Measurements from ENCODE around the gene GOT2. TPM values are rescaled to one million over a fixed set of nuclear protein-coding genes. Genes with fewer than 3 reads are reported as not detected.
"Not testable (repeated sequence)": the region's sequence is repeated elsewhere in the genome, so short reads cannot be mapped to it uniquely, and the experiment has no call there.

The GOT2 gene
- 181 and 188 TPM in 2 replicates for polyA plus RNA-seq (2014; cell fraction: cytosol; rRNA removed)
- 110 and 127 TPM in 2 replicates for polyA plus RNA-seq (2014; cell fraction: nucleus; rRNA removed)

DNA sequence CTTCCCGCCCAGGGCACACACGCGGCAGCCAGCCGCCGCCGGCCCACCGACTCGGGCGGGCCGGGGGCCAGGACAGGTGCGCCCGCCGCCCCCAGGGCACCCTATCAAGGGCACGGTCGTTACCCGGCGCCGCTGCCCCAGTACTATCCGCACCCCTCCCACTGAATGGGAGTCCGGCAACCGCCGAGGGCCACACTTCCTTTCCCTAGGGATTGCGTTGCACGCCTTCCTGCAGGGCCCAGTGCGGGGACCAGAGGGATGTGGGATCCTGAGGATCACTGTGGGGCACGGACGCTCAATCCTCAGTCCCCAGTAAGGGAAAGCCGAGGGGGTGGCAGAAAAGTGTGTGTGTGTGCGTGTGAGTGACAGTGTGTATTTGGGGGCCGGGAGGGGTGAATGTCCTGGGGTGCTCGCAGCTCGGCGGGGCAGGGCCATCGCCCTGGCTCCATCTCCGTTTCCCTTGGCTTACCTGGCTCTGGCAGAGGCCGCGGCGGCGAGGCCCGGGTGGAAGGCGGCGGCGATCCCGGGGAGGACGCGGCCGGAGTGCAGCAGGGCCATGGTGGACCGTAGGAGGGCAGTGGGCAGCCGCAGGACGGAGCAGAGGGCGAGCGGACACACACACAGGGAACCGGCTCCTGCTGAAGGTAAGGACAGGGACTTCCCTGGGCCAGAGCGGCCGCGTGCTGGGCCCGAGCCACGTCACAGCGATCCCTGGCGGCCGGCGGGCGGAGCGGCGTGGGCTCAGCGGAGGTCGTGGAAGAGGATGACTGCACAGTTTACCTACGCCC, at the start of gene GOT2:
Gene GOT2 (minus strand): TSS at position 646 of the 788 bp plus-strand sequence. CDS start 88 bp downstream, at position 558.
- DNase-seq (ENCODE audit: low spot score): peak; percentile 92

DNA sequence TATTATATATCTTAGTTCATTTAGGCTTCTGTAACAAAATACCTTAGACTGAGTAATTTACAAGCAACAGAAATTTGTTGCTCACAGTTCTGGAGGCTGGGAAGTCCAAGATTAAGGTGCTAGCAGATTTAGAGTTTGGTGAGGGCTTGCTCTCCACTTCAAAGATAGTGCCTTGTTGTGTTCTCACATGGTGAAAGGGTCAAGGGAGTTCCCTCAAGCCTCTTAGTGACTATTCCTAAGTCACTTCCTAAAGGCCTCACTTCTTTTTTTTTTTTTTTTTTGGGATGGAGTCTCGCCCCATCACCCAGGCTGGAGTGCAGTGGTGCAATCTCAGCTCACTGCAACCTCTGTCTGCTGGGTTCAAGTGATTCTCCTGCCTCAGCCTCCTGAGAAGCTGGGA, 45.2 kb upstream of the GOT2 start:
- not testable (repeated sequence) for DNase-seq (ENCODE audit: low spot score)

DNA sequence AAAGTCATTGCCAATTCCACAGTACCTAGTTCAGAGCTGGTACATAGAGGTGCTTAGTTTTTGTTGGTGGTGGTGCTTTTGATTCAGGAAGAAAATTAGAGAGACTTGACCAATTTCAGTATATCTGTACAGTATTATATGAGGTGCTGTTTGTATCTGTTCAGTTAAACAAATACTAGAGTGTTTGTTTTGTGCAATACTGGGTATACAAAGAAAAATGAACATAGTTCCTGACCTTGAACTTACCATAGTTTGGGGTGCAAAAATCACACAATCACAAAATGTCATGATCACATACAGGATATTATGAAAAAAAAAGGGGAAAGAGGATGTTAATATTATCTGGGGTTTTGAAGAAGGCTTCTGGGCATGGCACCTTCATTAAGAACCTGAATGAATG, 39.8 kb upstream of the GOT2 start:
- DNase-seq (ENCODE audit: low spot score): no peak

DNA sequence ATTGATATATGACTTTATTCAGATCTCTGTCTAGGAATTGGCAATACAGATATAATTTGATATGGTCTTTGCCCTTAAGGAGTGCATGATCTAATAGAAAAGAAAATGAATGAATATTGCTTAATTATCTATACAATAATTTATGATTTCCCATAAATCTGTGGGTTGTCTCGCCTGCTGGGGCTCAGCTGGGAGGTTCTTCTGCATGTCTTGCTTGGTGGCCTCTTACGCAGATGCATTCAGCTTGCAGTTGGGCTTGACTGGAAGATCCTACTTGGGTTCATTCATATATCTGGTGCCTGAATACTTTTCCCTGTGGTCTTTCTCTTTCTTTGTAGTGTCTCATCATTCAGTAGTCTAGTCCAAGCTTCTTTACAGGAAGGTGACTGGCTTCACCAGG, 34.0 kb upstream of the GOT2 start:
- DNase-seq (ENCODE audit: low spot score): no peak

DNA sequence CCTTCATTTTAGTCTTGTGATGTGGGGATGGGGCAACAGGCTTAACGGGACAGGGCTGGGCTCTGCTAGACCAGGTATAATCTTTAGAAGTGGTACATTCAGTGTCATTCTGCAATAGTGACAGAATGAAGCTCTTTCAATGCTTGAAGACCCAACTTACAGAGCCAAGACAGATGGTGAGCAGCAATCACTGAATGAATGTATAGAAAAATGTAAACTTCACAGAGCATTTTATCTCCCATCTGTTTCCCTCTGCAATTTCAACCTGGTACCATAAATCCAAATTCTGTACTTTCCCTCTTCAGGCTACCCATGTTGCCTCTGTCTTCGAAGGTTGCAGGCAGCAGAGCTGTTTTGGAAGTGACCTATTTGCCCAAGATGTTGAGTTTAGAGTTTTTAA, 33.5 kb upstream of the GOT2 start:
- DNase-seq (ENCODE audit: low spot score): no peak

DNA sequence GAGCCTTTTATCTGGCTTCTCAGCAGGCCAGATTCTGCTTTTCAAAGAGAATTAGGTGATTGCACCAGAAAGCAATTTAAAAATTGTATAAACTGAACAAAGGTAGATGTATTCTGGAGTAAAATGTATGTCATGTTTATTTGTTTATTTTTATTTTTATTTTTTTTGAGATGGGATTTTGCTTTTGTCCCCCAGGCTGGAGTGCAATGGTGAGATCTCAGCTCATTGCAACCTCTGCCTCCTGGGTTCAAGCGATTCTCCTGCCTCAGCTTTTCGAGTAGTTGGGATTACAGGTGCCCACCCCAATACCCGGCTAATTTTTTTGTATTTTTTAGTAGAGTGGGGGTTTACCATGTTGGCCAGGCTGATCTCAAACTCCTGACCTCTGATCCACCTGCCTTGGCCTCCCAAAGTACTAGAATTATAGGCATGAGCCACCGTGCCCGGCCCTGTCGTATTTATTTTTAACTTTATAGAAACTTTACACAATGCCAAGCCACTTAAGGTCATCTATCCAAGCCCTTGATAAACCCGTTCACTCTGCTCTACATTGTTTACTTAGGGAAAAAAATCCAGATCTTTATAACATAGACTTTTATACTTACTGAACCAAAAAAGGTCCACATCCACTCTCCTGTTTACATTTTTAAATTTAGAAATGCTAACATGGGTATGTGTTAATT, 22.7 kb upstream of the GOT2 start:
- no peak for DNase-seq (ENCODE audit: low spot score)

DNA sequence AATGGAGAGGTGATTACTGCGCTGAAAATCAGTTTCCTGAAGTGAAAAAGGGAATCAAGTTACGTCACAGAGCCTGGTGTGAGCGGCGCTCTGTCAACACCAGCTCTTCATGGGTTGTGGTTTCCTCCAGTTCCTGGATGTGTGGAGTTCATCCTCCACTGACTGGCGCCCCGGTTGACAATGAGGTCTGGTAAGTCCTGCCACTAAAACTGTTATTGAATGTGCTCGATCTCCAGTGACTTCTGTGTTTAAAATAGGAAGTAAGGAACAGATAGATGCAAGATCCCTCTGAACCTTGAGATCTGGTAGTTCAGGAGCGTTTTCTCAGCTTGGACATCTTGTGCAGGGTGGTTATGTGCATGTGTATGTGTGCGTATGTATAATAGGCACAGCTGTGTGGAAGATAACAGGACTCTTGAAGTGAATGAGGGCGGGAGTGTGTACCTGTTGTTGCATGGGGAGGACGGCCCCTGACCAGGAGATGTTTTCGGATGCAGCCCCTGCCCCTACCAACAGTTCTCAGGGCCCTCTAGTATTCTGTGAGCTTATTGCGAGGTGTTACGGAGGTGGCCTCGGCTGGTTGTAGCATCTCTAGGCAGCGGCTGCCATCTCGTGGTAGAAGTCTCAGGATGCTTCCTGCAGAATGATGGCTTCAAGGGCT, 22.0 kb upstream of the GOT2 start:
- peak; percentile 85 for DNase-seq (ENCODE audit: low spot score)

DNA sequence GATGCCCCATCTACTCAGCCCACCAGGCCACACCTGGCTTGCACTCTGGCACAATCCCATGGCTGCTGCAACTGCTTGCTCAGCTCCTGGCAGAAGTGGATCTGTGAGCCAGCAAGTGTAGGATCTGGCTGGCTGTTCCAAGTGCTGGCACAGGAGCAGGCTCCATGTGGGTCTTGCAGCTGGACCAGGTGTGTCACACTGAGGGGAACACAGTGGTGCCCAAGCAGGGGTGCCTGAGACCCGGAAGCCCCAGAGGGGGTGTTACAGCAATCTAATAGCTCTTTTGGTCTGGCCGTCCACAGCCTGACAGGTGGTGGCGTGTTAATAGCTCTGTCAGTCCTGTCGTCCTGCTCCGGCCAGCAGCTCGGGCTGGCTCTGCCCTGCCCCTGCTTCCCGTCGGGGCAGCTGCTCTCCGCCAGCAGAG, 19.6 kb upstream of the GOT2 start:
- DNase-seq (ENCODE audit: low spot score): no peak

DNA sequence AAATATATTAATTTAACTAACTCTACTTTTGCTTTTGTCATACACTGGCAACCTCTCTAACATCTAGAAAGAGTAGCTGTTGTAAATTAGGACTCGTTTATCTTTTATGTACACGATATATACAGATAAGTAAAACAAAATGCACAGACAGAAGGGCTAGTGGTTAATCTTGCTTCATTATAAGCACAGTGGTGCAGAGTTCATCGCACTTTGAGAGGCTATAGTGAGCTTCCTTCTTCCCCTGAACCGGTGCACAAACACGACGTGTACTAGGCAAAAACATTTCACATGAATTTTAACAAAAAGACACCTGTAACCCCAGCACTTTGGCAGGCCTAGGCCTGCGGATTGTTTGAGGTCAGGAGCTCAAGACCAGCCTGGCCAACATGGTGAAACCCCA, 10.4 kb upstream of the GOT2 start:
- no peak for DNase-seq (ENCODE audit: low spot score)

DNA sequence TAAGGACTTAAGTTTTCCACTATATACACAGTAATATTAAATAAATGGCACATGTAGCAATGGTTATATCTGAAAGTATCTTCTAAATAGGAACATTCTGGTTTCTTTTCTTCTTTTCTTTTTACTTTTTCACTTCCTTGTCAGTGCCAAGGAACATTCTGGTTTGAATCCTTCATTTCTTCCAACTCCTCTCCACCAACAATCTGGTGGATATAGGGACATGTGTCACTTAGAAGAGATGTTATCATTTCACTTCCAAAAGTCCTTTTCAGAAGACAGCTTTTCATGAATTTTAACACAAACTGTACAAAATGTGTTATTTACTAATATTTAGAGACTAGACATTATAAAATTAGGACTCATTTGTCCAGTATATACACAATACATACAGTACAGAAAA, 7.9 kb upstream of the GOT2 start:
- DNase-seq (ENCODE audit: low spot score): no peak

DNA sequence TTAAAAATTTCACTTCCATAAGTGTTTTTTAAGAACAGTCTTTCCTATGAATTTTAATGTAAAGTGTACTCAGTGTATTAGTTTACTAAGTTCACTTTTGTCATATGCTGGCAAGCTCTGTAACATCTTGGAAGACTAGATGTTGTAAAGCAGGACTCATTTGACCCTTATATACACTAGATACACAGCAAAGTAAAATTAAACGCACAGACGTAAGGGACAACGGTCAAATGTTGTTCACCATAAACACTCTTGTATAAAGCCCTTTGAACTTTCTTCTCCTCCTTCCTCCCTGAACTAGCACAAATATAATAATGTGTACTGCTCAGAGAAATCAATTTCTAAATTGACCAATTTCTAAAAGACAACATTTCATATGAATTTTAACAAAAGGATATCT, 7.0 kb upstream of the GOT2 start:
- DNase-seq (ENCODE audit: low spot score): no peak

DNA sequence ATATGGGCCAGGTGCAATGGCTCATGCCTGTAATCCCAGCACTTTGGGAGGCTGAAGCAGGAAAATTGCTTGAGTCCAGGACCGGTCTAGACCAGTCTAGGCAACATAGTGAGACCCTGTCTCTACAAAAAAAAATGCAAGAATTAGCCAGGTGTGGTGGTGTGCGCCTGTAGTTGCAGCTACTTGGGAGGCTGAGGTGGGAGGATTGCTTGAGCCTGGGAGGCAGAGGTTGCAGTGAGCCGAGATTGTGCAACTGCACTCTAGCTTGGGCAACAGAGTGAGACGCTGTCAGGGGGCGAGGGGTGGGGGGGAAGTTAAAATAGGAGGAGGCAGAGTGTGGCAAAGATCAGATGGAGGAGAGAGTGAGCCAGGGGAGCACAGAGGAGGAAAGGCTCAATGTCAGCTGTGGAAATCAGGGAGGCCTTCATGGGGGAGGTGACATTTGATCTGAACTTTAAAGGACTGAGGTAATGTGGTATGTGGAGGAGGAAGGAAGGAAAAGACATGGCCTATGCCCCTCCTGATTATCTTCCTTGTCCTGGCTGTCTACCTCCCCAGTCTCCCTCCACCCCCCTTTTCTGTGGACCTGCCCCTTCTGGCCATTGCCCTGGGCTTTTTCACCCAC, 4.7 kb upstream of the GOT2 start:
- DNase-seq (ENCODE audit: low spot score): no peak

DNA sequence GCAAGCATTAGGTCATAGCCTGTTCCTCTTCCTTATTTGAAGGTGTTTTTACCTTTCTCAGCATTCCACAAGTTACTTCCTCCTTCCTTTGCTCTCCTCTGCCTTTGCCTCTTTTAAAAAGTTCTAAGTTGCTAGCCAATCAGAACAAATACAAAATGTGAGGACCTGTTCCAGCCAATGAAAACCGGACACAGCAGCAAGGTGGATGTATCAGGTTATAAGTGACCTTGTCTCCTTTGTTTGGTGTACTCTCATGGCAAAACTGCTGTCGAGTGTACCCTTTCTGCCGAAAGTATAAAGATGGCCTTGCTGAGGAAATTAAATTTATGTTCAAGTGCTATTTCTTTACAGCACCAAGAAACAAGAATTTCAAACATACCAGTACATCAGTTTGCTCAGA, 2.2 kb upstream of the GOT2 start:
- not testable (repeated sequence) for DNase-seq (ENCODE audit: low spot score)

DNA sequence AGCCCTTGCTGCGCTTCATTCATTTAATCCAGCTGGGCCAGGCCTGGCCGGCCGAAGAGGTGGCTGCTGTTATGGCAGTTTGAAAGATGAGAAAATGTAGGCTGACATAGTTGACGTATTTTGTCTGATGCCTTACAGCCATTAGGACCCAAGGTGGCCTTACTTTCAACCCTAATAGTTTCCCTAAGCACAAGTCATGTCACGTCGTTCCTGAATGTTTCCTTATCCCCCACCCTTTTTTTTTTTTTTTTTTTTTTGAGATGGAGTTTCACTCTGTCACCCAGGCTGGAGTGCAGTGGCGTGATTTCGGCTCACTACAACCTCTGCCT, 307 bp upstream of the GOT2 start:
- no peak for DNase-seq (ENCODE audit: low spot score)

DNA sequence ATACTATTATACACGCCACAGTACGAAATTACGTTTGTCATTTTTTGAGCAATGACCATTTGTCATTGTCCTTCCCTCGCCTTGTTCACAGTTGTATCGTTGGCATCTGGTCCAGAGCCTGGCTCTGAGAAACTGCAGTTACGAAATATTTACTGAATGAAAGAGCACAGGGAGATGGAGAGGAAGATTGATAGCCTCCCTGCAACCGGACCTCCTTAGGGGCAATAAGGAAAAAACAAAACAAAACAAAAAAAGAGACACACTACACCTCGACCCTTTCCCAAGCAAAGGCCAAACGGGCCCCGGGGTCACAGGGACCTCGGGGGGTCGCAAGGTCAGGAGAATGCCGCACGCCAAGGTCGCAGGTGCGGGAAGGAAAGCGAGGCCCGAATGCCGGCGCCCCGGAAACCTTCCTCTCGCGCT, 857 bp downstream of the GOT2 start:
- DNase-seq (ENCODE audit: low spot score): no peak

DNA sequence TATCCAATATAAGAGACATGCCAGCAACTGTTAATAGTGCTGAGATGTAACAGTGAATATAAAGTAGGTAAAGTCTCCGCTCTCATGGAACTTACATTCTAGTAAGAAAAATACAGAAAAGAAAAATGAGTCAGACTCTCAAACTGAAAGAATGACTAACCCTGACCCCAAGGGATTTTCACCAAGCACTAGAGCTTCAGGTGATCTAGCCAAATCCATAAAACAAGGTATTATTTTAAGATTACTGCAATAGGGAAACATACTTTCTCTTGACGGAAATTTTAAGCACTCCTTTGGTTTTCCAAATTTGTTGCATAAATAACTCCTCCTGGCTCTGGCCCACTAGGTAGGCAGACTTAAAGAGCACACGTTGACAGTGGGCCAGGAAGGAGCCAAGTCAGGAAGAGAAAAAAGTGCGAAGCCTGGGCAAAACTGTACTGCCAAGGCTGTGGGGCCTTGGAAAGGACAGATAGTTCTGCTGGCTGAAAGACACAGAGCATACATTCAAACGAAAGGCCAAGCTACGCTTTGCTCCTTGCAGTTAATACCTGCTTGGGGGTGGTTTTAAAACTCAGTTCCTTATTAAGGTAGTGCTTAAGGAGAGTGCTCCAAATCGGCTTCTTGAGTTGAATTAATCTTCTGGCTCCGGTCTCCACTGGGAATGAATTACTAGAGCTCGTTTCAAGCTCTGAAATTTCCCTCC, 1.4 kb downstream of the GOT2 start:
- DNase-seq (ENCODE audit: low spot score): no peak

DNA sequence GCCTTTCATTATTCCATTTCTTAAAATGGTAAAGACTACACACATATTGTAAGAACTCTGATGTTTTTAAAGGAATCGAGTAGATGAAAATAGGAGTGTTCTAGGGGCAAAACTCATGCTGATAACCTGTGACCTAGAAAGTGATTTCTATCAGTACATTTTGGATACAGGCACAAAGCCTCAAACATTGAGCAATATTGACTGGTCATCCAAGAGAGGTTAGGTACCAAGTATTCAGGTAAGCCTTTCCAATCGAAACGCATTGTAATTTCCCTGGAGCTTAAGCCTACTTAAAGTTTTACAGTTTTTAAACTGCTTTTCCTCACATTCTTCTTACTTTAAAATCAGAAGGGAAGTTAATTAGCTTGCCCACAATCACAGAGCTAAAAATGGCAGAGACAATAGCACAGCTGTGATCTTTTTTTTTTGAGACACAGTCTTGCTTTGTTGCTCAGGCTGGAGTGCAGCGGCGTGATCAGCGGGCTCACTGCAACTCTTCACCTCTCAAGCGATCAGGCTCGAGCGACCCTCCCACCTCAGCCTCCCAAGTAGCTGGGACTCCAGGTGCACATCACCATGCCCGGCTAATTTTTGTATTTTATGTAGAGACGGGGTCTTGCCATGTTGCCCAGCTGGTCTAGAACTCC, 3.3 kb downstream of the GOT2 start:
- DNase-seq (ENCODE audit: low spot score): no peak

DNA sequence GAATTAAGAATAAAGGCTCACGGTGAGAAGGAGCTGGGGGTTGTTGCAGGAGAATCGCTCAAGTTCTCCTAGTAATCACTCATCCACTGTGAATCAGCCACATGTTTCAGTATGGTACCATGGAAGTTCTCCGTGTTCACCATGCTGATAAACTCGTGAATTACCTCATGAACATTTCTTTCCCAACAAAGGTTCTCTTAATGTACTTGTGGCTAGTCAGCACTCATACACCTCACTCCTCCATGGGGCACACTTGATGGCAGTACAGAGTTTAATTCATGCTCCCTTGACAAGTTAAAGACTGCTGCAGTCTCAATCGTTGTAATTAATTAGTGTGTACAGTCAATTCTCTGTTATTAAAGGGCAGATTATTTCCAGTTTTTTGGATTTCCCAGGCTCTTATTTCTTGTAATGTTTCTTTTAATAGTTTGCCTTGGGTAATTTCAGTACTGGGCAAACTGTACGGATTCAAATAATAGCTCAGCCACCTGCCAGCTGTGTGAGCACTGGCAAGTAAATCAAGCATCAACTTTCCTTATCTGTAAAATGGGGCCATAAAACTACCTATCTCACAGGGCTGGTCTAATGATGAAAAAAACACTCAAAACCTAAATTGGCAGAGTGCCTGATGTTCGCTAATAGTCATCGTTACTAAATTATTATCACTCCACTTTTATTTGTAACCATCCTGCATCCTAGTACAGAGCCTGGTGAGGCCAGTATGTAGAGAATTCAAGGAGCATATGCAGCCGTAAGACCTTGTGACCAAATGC, 6.1 kb downstream of the GOT2 start:
- DNase-seq (ENCODE audit: low spot score): no peak

DNA sequence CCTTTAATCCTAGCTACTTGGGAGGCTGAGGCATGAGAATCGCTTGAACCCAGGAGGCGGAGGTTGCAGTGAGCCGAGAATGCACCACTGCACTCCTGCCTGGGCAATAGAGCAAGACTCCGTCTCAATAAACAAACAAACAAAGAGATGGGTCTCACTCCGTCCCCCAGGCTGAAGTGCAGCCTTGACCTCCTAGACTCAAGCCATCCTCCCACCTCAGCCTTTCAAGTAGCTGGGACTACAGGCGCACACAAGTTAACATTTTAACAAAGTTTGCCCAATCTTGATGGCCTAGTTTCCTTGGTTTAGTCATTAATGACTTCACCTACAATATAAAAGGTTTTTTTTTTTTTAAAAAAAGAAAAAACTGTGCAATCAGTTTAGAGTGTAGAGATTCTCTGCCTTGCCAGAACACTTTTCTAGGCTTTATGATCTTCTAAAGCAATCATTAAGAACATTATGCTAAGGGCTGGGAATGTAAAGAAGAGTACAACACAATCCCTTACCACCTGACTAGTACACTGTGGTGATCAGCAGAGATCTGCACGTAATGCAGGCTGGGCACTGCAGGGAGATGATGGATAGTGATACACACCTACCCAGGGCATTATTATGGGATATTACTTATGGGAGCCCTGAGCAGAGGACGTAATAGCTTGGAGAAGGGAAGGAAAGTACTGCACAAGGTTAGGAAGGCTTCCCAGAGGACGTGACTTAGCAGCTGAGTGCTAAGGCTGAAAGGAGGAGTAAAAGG, 6.9 kb downstream of the GOT2 start:
- no peak for DNase-seq (ENCODE audit: low spot score)
